IPS-20b (cell line): ENCODE measurements around the gene FANCD2.
"Not testable (repeated sequence)": the region's sequence is repeated elsewhere in the genome, so short reads cannot be mapped to it uniquely, and the experiment has no call there.

Source experiments
- H3K27ac ChIP-seq: one replicate; pipeline ENCODE4 v1.5.1; 2013; ENCODE audit warnings: low read length
- H3K27me3 ChIP-seq: 2 replicates; pipeline ENCODE4 v1.6.1; 2013; ENCODE audit warnings: mild to moderate bottlenecking, low read length, inconsistent platforms; ENCODE audit not compliant: insufficient read depth
- H3K36me3 ChIP-seq: 2 replicates; pipeline ENCODE4 v1.6.1; 2013; ENCODE audit warnings: low read depth, mild to moderate bottlenecking, inconsistent platforms, low read length, moderate library complexity; ENCODE audit not compliant: insufficient read depth
- H3K4me1 ChIP-seq: 2 replicates; pipeline ENCODE4 v1.6.1; 2013; ENCODE audit warnings: mild to moderate bottlenecking, control low read depth, inconsistent platforms, low read length, moderate library complexity; ENCODE audit not compliant: insufficient read depth
- H3K4me3 ChIP-seq: 2 replicates; pipeline ENCODE4 v1.5.1; 2013; ENCODE audit warnings: mild to moderate bottlenecking, low read length, inconsistent platforms
- H3K9ac ChIP-seq: 2 replicates; pipeline ENCODE4 v1.6.1; 2013; ENCODE audit warnings: low read depth, mild to moderate bottlenecking, inconsistent platforms, low read length, moderate library complexity
- H3K9me3 ChIP-seq: 2 replicates; pipeline ENCODE4 v1.6.1; 2013; ENCODE audit warnings: mild to moderate bottlenecking, low read depth, low read length, inconsistent platforms; ENCODE audit not compliant: insufficient read depth

FANCD2 gene

GRCh38 chr3:10006048-10006761 lies 20.0 kb upstream of the FANCD2 start:
- Histone ChIP-seq H3K36me3 (peaks cover 17% of the 10 kb centered on the region), H3K27ac (no peak overlapping the region), H3K9ac (no peak overlapping the region), H3K9me3 (no peaks in the 10 kb centered on the region), H3K4me1 (no peaks in the 10 kb centered on the region; the same call in 1 of the 2 replicates), H3K27me3 (peaks cover 4% of the 10 kb centered on the region; the same call in 1 of the 2 replicates), H3K4me3 (no peak overlapping the region)

GRCh38 chr3:10006762-10007090 lies 19.5 kb upstream of the FANCD2 start:
- no peak overlapping the region for H3K27ac ChIP-seq
- H3K9me3 ChIP-seq, result no peaks in the 10 kb centered on the region
- H3K4me3 ChIP-seq, result no peak overlapping the region
- no peaks in the 10 kb centered on the region; the same call in 1 of the 2 replicates for H3K4me1 ChIP-seq
- H3K9ac ChIP-seq, result no peak overlapping the region
- H3K36me3 ChIP-seq, result peaks cover 17% of the 10 kb centered on the region
- H3K27me3 ChIP-seq, result peaks cover 8% of the 10 kb centered on the region

- peaks cover 16% of the 10 kb centered on the region for H3K36me3 ChIP-seq
- no peak overlapping the region for H3K9ac ChIP-seq
- no peak overlapping the region for H3K27ac ChIP-seq
- no peaks in the 10 kb centered on the region; the same call in 1 of the 2 replicates for H3K4me1 ChIP-seq
- no peaks in the 10 kb centered on the region for H3K9me3 ChIP-seq
- H3K27me3 ChIP-seq, result peaks cover 13% of the 10 kb centered on the region
- H3K4me3 ChIP-seq, result no peak overlapping the region
Measured at GRCh38 chr3:10007126-10007782, 19.0 kb upstream of the FANCD2 start.

GRCh38 chr3:10008216-10008587 lies 18.0 kb upstream of the FANCD2 start:
- not testable (repeated sequence) for H3K27ac ChIP-seq, H3K9me3 ChIP-seq, H3K36me3 ChIP-seq, H3K4me1 ChIP-seq
- H3K4me3 ChIP-seq, result peak overlapping the region; percentile 58; the same call in 1 of the 2 replicates
- peak overlapping the region; percentile 67; the same call in 1 of the 2 replicates for H3K9ac ChIP-seq
- H3K27me3 ChIP-seq, result peaks cover 17% of the 10 kb centered on the region

- Histone ChIP-seq H3K9me3 (no peaks in the 10 kb centered on the region), H3K27ac (no peak overlapping the region), H3K9ac (peak overlapping the region; percentile 67; the same call in 1 of the 2 replicates), H3K4me1 (no peaks in the 10 kb centered on the region; the same call in 1 of the 2 replicates), H3K4me3 (peak overlapping the region; percentile 58), H3K36me3 (peaks cover 1% of the 10 kb centered on the region; the same call in 1 of the 2 replicates), H3K27me3 (peaks cover 17% of the 10 kb centered on the region)
Measured at GRCh38 chr3:10008588-10009344, 17.5 kb upstream of the FANCD2 start.

GRCh38 chr3:10010421-10010877 lies 15.8 kb upstream of the FANCD2 start:
- H3K4me1 ChIP-seq, result no peaks in the 10 kb centered on the region; the same call in 1 of the 2 replicates
- no peak overlapping the region for H3K27ac ChIP-seq
- peak overlapping the region; percentile 65; the same call in 1 of the 2 replicates for H3K9ac ChIP-seq
- H3K27me3 ChIP-seq, result peaks cover 17% of the 10 kb centered on the region
- peak overlapping the region; percentile 73 for H3K4me3 ChIP-seq
- no peaks in the 10 kb centered on the region for H3K9me3 ChIP-seq
- H3K36me3 ChIP-seq, result no peaks in the 10 kb centered on the region

- Histone ChIP-seq H3K36me3 (no peaks in the 10 kb centered on the region), H3K27me3 (peaks cover 17% of the 10 kb centered on the region), H3K27ac (no peak overlapping the region), H3K4me1 (no peaks in the 10 kb centered on the region; the same call in 1 of the 2 replicates), H3K4me3 (peak overlapping the region; percentile 73), H3K9me3 (no peaks in the 10 kb centered on the region), H3K9ac (peak overlapping the region; percentile 65; the same call in 1 of the 2 replicates)
Measured at GRCh38 chr3:10010878-10011465, 15.3 kb upstream of the FANCD2 start.

GRCh38 chr3:10011631-10012030 lies 14.6 kb upstream of the FANCD2 start:
- Histone ChIP-seq H3K4me3 (peak overlapping the region; percentile 40; the same call in 1 of the 2 replicates), H3K36me3 (no peaks in the 10 kb centered on the region), H3K4me1 (no peaks in the 10 kb centered on the region; the same call in 1 of the 2 replicates), H3K27ac (no peak overlapping the region), H3K9me3 (no peaks in the 10 kb centered on the region), H3K9ac (no peak overlapping the region), H3K27me3 (peaks cover 17% of the 10 kb centered on the region)

- Histone ChIP-seq H3K36me3 (no peaks in the 10 kb centered on the region), H3K9me3 (no peaks in the 10 kb centered on the region), H3K4me3 (no peak overlapping the region), H3K27me3 (peaks cover 17% of the 10 kb centered on the region), H3K4me1 (no peaks in the 10 kb centered on the region; the same call in 1 of the 2 replicates), H3K27ac (no peak overlapping the region), H3K9ac (no peak overlapping the region)
Measured at GRCh38 chr3:10012106-10012505, 14.1 kb upstream of the FANCD2 start.

- Histone ChIP-seq H3K9me3 (no peaks in the 10 kb centered on the region), H3K9ac (no peak overlapping the region), H3K27ac (no peak overlapping the region), H3K4me1 (no peaks in the 10 kb centered on the region; the same call in 1 of the 2 replicates), H3K4me3 (no peak overlapping the region), H3K36me3 (peaks cover under 1% of the 10 kb centered on the region; the same call in 1 of the 2 replicates), H3K27me3 (peaks cover 14% of the 10 kb centered on the region)
Measured at GRCh38 chr3:10015461-10015904, 10.8 kb upstream of the FANCD2 start.

GRCh38 chr3:10017636-10018292 lies 8.5 kb upstream of the FANCD2 start:
- Histone ChIP-seq H3K4me1 (no peaks in the 10 kb centered on the region), H3K27ac (no peak overlapping the region), H3K9ac (no peak overlapping the region), H3K27me3 (no peaks in the 10 kb centered on the region), H3K4me3 (no peak overlapping the region), H3K9me3 (no peaks in the 10 kb centered on the region), H3K36me3 (peaks cover 18% of the 10 kb centered on the region)
